HepG2 (cell line): ENCODE data around the gene PXK. TPM values are rescaled to one million over a fixed set of nuclear protein-coding genes. Genes with fewer than 3 reads are reported as not detected.
A peak's percentile ranks its signal among the peaks of the same experiment; 100 is the strongest.

Experiments used
- ATAC-seq: fragments of 200-7000 bp; cut with Tn5 transposase; 3 replicates; pipeline ENCODE4 v1.9.1; 2020; ENCODE audit warnings: mild to moderate bottlenecking, moderate library complexity
- BruUV-seq: library from RNA; stranded (reverse); fragments of 400-500 nt; replicated peaks from 2 replicates; lab custom pipeline; 2021; lab: Mats Ljungman, UMichigan
- CTCF ChIA-PET: fragments of 300-600 bp; formaldehyde crosslinking; extraction: SDS; loops from one replicate; lab custom pipeline; 2021; ENCODE audit warnings: low total read pairs, inconsistent platforms, low intra/inter-chr PET ratio; lab: Yijun Ruan, JAX
- POLR2A ChIA-PET: fragments of 350-600 bp; sonication (Branson Sonifier 250); formaldehyde crosslinking; loops from one replicate; lab custom pipeline; 2020; ENCODE audit warnings: antibody characterized with exemption, inconsistent platforms; lab: Yijun Ruan, JAX
- DNase-seq: peaks from one replicate; pipeline ENCODE4 v3.0.0-alpha.2; 2015; ENCODE audit warnings: low spot score
- FAIRE-seq: peaks from 3 replicates; lab custom pipeline; 2011; peaks lifted over from hg19 to GRCh38; lab: Jason Lieb, UNC
- H2AFZ ChIP-seq: one replicate; pipeline ENCODE4 v1.6.1; 2011; ENCODE audit warnings: low read length, inconsistent platforms
- H3K27ac ChIP-seq: fragments of 300-600 bp; 3 replicates; pipeline ENCODE4 v1.8.0; 2011; ENCODE audit warnings: mixed run types, mild to moderate bottlenecking, mixed read lengths, low read length, inconsistent platforms; ENCODE audit not compliant: insufficient read depth; ENCODE audit errors: extremely low read length
- H3K27me3 ChIP-seq, 2 experiments: fragments of 200-600 bp in 1 of 2; 2 replicates in 1 of 2; 3 replicates in 1 of 2; pipeline versions ENCODE4 v1.6.0 to v1.8.0; 2011; ENCODE audit warnings: low read length in 2 of 2, mild to moderate bottlenecking in 2 of 2, moderate library complexity in 2 of 2, inconsistent platforms in 1 of 2; ENCODE audit not compliant: insufficient read depth in 2 of 2, control insufficient read depth in 1 of 2
- H3K36me3 ChIP-seq, 2 experiments: fragments of 200-600 bp in 1 of 2; replicated peaks in 1 of 2; 2 replicates in 1 of 2; 3 replicates in 1 of 2; pipeline versions ENCODE4 v1.5.1 to v1.8.0; 2011; ENCODE audit warnings: low read length in 2 of 2, inconsistent platforms in 1 of 2; ENCODE audit not compliant: insufficient read depth in 2 of 2, control insufficient read depth in 1 of 2
- H3K4me1 ChIP-seq: 2 replicates; pipeline ENCODE4 v1.5.1; 2012; ENCODE audit warnings: low read length, inconsistent platforms; ENCODE audit not compliant: insufficient read depth
- H3K4me2 ChIP-seq: 2 replicates; pipeline ENCODE4 v1.6.0; 2011; ENCODE audit warnings: low read depth, low read length, inconsistent platforms
- H3K4me3 ChIP-seq, 3 experiments: fragments of 200-600 bp in 1 of 3; sonication (generic), shearing (Covaris generic) in 1 of 3; replicated peaks in 1 of 3; 2 replicates each; pipeline ENCODE4 v1.5.1; 2011 to 2016; ENCODE audit warnings: low read length in 3 of 3, inconsistent platforms in 2 of 3, low read depth in 2 of 3, mild to moderate bottlenecking in 2 of 3, control low read depth in 1 of 3, mixed read lengths in 1 of 3; ENCODE audit not compliant: insufficient read depth in 1 of 3
- H3K79me2 ChIP-seq: one replicate; pipeline ENCODE4 v1.6.1; 2011; ENCODE audit warnings: low read length, inconsistent platforms; ENCODE audit not compliant: insufficient read depth
- H3K9ac ChIP-seq: 2 replicates; pipeline ENCODE4 v1.6.0; 2011; ENCODE audit warnings: mild to moderate bottlenecking, low read depth, low read length, inconsistent platforms; ENCODE audit not compliant: insufficient read depth
- H3K9me3 ChIP-seq: 2 replicates; pipeline ENCODE4 v1.5.1; 2012; ENCODE audit warnings: mild to moderate bottlenecking, low read length
- H4K20me1 ChIP-seq: 2 replicates; pipeline ENCODE4 v1.6.0; 2011; ENCODE audit warnings: inconsistent platforms, mild to moderate bottlenecking, low read length, moderate library complexity; ENCODE audit not compliant: insufficient read depth
- CBX1 ChIP-seq: IDR thresholded peaks from one replicate; pipeline ENCODE4 v1.6.1; 2016; ENCODE audit warnings: antibody characterized with exemption, low read depth
- KLF12 ChIP-seq: sonication (generic); formaldehyde crosslinking; IDR thresholded peaks from 2 replicates; pipeline ENCODE4 v1.4.0; 2020; ENCODE audit warnings: missing genetic modification reagents, borderline replicate concordance
- MAFF ChIP-seq: IDR thresholded peaks from 2 replicates; pipeline ENCODE4 v1.6.1; 2011; ENCODE audit warnings: low read depth, low read length, improper control_type of control experiment
- MAFK ChIP-seq, 2 experiments: IDR thresholded peaks in 1 of 2; conservative IDR thresholded peaks in 1 of 2; 2 replicates each; pipeline ENCODE4 v1.6.1; 2011; ENCODE audit warnings: improper control_type of control experiment in 2 of 2, low read length in 2 of 2
- RCOR2 ChIP-seq: IDR thresholded peaks from 2 replicates; pipeline ENCODE4 v1.6.1; 2016; ENCODE audit warnings: missing biosample characterization, missing genetic modification reagents
- TEAD2 ChIP-seq: sonication (generic); formaldehyde crosslinking; IDR thresholded peaks from 2 replicates; pipeline ENCODE4 v1.9.0; 2021; ENCODE audit warnings: missing genetic modification reagents
- THAP9 ChIP-seq: sonication (generic); formaldehyde crosslinking; IDR thresholded peaks from 2 replicates; pipeline ENCODE4; 2020; ENCODE audit warnings: missing genetic modification reagents, mild to moderate bottlenecking, borderline replicate concordance
- U2AF1 ChIP-seq: fragments of 200-400 bp; formaldehyde crosslinking; optimal IDR thresholded peaks from 2 replicates; pipeline ENCODE3; 2017; ENCODE audit warnings: mild to moderate bottlenecking, low read depth, low read length
- ZNF10 ChIP-seq: sonication (generic); formaldehyde crosslinking; IDR thresholded peaks from 2 replicates; pipeline ENCODE4 v1.4.0; 2020; ENCODE audit warnings: mild to moderate bottlenecking, low read depth, missing genetic modification reagents, borderline replicate concordance
- ZNF619 ChIP-seq: sonication (generic); formaldehyde crosslinking; IDR thresholded peaks from 2 replicates; pipeline ENCODE4 v1.4.0; 2020; ENCODE audit warnings: mild to moderate bottlenecking, missing genetic modification reagents
- WGBS: methylation state at CpG from one replicate; pipeline ENCODE4 v1.1.6; 2017; ENCODE audit warnings: low lambda C conversion rate; 5-methylcytosine and 5-hydroxymethylcytosine counted together
- in situ Hi-C: cut with HindIII; loops from 2 replicates; pipeline ENCODE4 v1.10.0; 2017; ENCODE audit warnings: low pct_unique_long_range_greater_than_20kb; ENCODE audit not compliant: extremely low pct_ligation_motif_present
- intact Hi-C: fragments of 100-400 bp; cut with micrococcal nuclease; formaldehyde crosslinking; loops from one replicate; pipeline ENCODE4 v1.10.0; 2022; ENCODE audit not compliant: unreplicated experiment
- polyA plus RNA-seq, 8 experiments: library from polyadenylated mRNA; depleted of rRNA in 3 of 8; stranded (reverse) in 7 of 8; unstranded in 1 of 8; fragments of >200 nt; fragmentation: Illumina TruSeq in 4 of 8; extraction: Trizol in 4 of 8; gene quantifications; 2 replicates each; pipeline versions ENCODE4 v1.2.1 to v1.2.3, GENCODE V29; 2011 to 2016; ENCODE audit warnings: low read depth in 4 of 8, missing spikeins in 1 of 8, mixed read lengths in 1 of 8; ENCODE audit not compliant: insufficient read depth in 1 of 8
- total RNA-seq, 5 experiments: library from RNA; depleted of rRNA; stranded (reverse); fragments of >200 nt; fragmentation: Illumina TruSeq; extraction: Trizol; gene quantifications; 2 replicates each; pipeline ENCODE4 v1.2.3, GENCODE V29; 2016; ENCODE audit warnings: low read depth in 1 of 5

Gene PXK
- total and polyA plus RNA-seq, 2 of the 13 experiments (the other 11 are each of a cell fraction or from before 2014, with no cell fraction given): 6.4 to 18.6 TPM

- Histone ChIP-seq H3K9me3 (no peaks in the 10 kb centered on the region), H3K9ac (no peak overlapping the region), H3K27me3 (no peaks in the 10 kb centered on the region), H2AFZ (no peak overlapping the region), H4K20me1 (no peaks in the 10 kb centered on the region), H3K36me3 (peaks cover 14 to 56% of the 10 kb centered on the region in 2 experiments), H3K4me1 (peaks cover 14% of the 10 kb centered on the region), H3K4me2 (no peak overlapping the region), H3K4me3 (no peak overlapping the region), H3K27ac (no peak overlapping the region), H3K79me2 (no peaks in the 10 kb centered on the region)
- BruUV-seq: TSS peak; percentile 3
- intact Hi-C loops: no loop called here
- no peak for TF ChIP-seq ZNF10 (CRISPR knock-in tag)
- TF ChIP-seq MAFK (conservative IDR thresholded peaks at IDR 0.05 in 1 of 2, IDR thresholded peaks at IDR 0.05 in 1 of 2; ENCODE audit: low read length in 2 of 2): peak; percentile 51 to 70; a peak in 3 of 4 replicates
- TF ChIP-seq THAP9 (CRISPR knock-in tag): no peak
- TF ChIP-seq KLF12 (CRISPR knock-in tag): no peak
- TF ChIP-seq RCOR2 (CRISPR knock-in tag): no peak
- TF ChIP-seq MAFF: peak; percentile 50; the same call in 1 of the 2 replicates
- TF ChIP-seq TEAD2 (CRISPR knock-in tag): no peak
- TF ChIP-seq U2AF1: no peak
- TF ChIP-seq CBX1: no peak
- no peak for TF ChIP-seq ZNF619 (CRISPR knock-in tag)
- ChIA-PET POLR2A (interaction anchor here (1.3 to 2.2 kb wide), 4 partner anchors 7 to 120 kb away, joined by 3 to 7 read pairs (median 5); partner anchors contain the start of genes HTD2 and RPP14), CTCF (no interaction called here)
- FAIRE-seq: no peak
- DNase-seq: no peak
- WGBS: 86% methylated on average over 2 of the region's 2 CpGs
- in situ Hi-C loops: no loop called here
- ATAC-seq: no peak
These were observed 93.1 kb downstream of the PXK start for GRCh38 chr3:58425782-58426181.
